A673 (cell line): Measurements from ENCODE around the gene TAF3. TPM values are rescaled to one million over a fixed set of nuclear protein-coding genes. Genes with fewer than 3 reads are reported as not detected.

ENCODE experiments used
- BruUV-seq: library from RNA; stranded (reverse); fragments of 400-500 nt; replicated peaks from 2 replicates; lab custom pipeline; 2021; lab: Mats Ljungman, UMichigan
- CTCF ChIA-PET: fragments of 300-600 bp; sonication (Branson Sonifier 250); formaldehyde crosslinking; loops from one replicate; lab custom pipeline; 2022; ENCODE audit warnings: antibody characterized with exemption; lab: Charles Lee
- POLR2A ChIA-PET: fragments of 300-600 bp; sonication (Branson Sonifier 250); formaldehyde crosslinking; loops from one replicate; lab custom pipeline; 2022; ENCODE audit warnings: antibody characterized with exemption; ENCODE audit not compliant: low non-redundant PET; lab: Charles Lee
- DNase-seq: peaks from one replicate; pipeline ENCODE4 v3.0.0-alpha.2; 2015; ENCODE audit warnings: low spot score
- H3K27ac ChIP-seq: fragments of 200-600 bp; sonication (generic); 2 replicates; pipeline ENCODE4 v1.5.1; 2016; ENCODE audit warnings: mixed run types, low read depth, mild to moderate bottlenecking, mixed read lengths, antibody characterized with exemption, low read length; ENCODE audit not compliant: poor library complexity, severe bottlenecking
- H3K27me3 ChIP-seq: fragments of 200-600 bp; sonication (generic); replicated peaks from 2 replicates; pipeline ENCODE4 v1.6.1; 2017; ENCODE audit warnings: mixed run types, low read depth, mild to moderate bottlenecking, mixed read lengths, antibody characterized with exemption, low read length; ENCODE audit not compliant: insufficient read depth, poor library complexity
- H3K36me3 ChIP-seq: fragments of 200-600 bp; sonication (generic); 2 replicates; pipeline ENCODE4 v1.6.1; 2016; ENCODE audit warnings: mixed run types, mild to moderate bottlenecking, mixed read lengths, antibody characterized with exemption, low read length; ENCODE audit not compliant: insufficient read depth, poor library complexity, severe bottlenecking
- H3K4me1 ChIP-seq: fragments of 200-600 bp; sonication (generic); 2 replicates; pipeline ENCODE4 v1.6.1; 2017; ENCODE audit warnings: mixed run types, mild to moderate bottlenecking, mixed read lengths, antibody characterized with exemption, low read length; ENCODE audit not compliant: insufficient read depth, poor library complexity, severe bottlenecking
- H3K4me3 ChIP-seq: fragments of 200-600 bp; sonication (generic); 2 replicates; pipeline ENCODE4 v1.5.1; 2016; ENCODE audit warnings: low read depth, mixed run types, mild to moderate bottlenecking, mixed read lengths, low read length; ENCODE audit not compliant: poor library complexity, severe bottlenecking
- H3K9me3 ChIP-seq: fragments of 200-600 bp; sonication (generic); 2 replicates; pipeline ENCODE4 v1.6.1; 2016; ENCODE audit warnings: mixed run types, low read depth, mild to moderate bottlenecking, mixed read lengths, antibody characterized with exemption, low read length; ENCODE audit not compliant: poor library complexity, severe bottlenecking
- CTCF ChIP-seq: fragments of 300-800, 200-600 bp; sonication (generic); conservative IDR thresholded peaks from 2 replicates; pipeline ENCODE4 v1.5.1; 2017; ENCODE audit warnings: low read depth, mild to moderate bottlenecking, antibody characterized with exemption, low read length, moderate library complexity, mixed read lengths
- EZH2 ChIP-seq: fragments of 200-600 bp; sonication (generic); IDR thresholded peaks from 2 replicates; pipeline ENCODE4 v1.6.1; 2017; ENCODE audit warnings: borderline replicate concordance, low read depth, mild to moderate bottlenecking, mixed read lengths, antibody characterized with exemption, low read length; ENCODE audit not compliant: poor library complexity, severe bottlenecking
- intact Hi-C: fragments of 100-400 bp; cut with micrococcal nuclease; formaldehyde crosslinking; loops from one replicate; pipeline ENCODE4 v1.10.0; 2022; ENCODE audit not compliant: unreplicated experiment
- total RNA-seq: library from RNA; stranded (reverse); gene quantifications from 2 replicates; pipeline ENCODE4 v1.2.3, GENCODE V29; 2021

The TAF3 gene
- total RNA-seq, 1 experiment from 2014 or later = 14.0 TPM

GRCh38 chr10:7862121-7862514 lies 43.8 kb downstream of the TAF3 start:
- ChIA-PET POLR2A (no interaction called here), CTCF (no interaction called here)
- Histone ChIP-seq H3K27me3 (no peaks in the 10 kb centered on the region), H3K9me3 (peaks cover 15% of the 10 kb centered on the region), H3K27ac (no peak overlapping the region), H3K36me3 (no peaks in the 10 kb centered on the region), H3K4me1 (no peaks in the 10 kb centered on the region), H3K4me3 (no peak overlapping the region)
- no peak for DNase-seq
- BruUV-seq = no TSS peak
- TF ChIP-seq EZH2 = no peak
- no peak for TF ChIP-seq CTCF
- intact Hi-C loops = no loop called here

- Histone ChIP-seq H3K4me3 (no peak overlapping the region), H3K27me3 (no peaks in the 10 kb centered on the region), H3K36me3 (no peaks in the 10 kb centered on the region), H3K27ac (no peak overlapping the region), H3K4me1 (no peaks in the 10 kb centered on the region), H3K9me3 (peaks cover 14% of the 10 kb centered on the region)
- TF ChIP-seq CTCF = no peak
- TF ChIP-seq EZH2 = no peak
- ChIA-PET POLR2A (no interaction called here), CTCF (no interaction called here)
- intact Hi-C loops = no loop called here
- DNase-seq = no peak
- BruUV-seq = no TSS peak
Observed at GRCh38 chr10:7866176-7866575, 47.9 kb downstream of the TAF3 start.

GRCh38 chr10:7872041-7872442 lies 53.7 kb downstream of the TAF3 start:
- H3K4me3 ChIP-seq = peak overlapping the region; percentile 46
- H3K4me1 ChIP-seq = peaks cover 7% of the 10 kb centered on the region
- H3K27ac ChIP-seq = peak overlapping the region; percentile 21
- no peaks in the 10 kb centered on the region for H3K9me3 ChIP-seq
- peak; percentile 62 for DNase-seq
- no peaks in the 10 kb centered on the region for H3K36me3 ChIP-seq
- ChIA-PET CTCF (interaction anchor here (0.6 to 1.3 kb wide), 11 partner anchors 45 to 1392 kb away, joined by 3 to 16 read pairs (median 4); no protein-coding TSS in a partner anchor), POLR2A (interaction anchor here (0.6 to 0.7 kb wide), 2 partner anchors 308 to 1431 kb away, joined by 3 read pairs; no protein-coding TSS in a partner anchor)
- TF ChIP-seq EZH2 = no peak
- TF ChIP-seq CTCF = peak; percentile 85
- BruUV-seq = no TSS peak
- no peaks in the 10 kb centered on the region for H3K27me3 ChIP-seq
- intact Hi-C loops = loop anchor here (1.0 to 10.0 kb wide), 7 partner anchors 165 to 1429 kb away; partner anchors contain the start of gene GATA3
